ENCODE data around the gene ZDHHC22.

ZDHHC22 gene

DNA sequence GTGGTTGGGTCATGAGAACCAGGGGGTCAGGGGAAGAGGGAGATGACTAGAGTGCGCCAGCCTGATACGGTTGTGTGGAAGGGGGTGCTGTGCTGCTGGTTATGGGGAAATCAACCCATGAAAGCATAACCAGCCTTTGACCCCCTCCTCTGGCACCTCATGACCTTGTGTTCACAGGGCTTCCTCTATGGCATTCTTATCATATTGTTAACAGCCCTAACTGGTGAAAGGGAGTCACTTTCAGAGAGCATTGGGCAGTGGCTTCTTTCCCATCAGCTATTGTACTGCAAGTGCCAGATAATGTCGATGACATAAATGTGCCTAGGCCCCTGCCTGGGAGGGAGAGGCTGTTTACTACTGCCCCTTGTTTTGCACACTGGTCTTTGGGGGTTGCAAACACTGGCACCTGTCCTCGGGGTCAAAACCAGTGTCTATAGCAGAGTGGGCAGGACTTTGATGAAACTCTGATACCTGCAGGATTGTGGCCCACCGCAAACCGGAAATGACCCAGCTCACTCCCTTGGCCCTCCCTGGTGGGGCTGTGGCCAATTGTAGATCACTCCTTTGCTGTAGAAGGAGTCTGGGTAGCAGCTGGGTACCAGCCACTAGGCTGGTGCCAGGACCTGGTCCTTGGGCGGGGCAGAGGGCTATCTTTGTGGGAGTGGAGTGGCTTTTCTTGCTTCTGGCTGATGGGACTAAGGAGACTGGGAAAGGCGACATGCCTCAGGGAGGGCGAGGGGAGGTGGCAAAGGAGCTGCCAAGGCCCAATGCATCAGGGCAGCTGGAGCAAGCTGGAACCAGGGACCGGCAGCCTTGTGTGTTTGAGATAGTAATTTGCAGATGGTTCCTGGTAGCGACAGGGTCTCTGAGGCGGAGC lies 39.4 kb upstream of the ZDHHC22 start:
- Histone ChIP-seq H3K4me3 (ENCODE audit: insufficient read depth, low read length, poor library complexity, severe bottlenecking) (peak overlapping the region; percentile 35), H3K9ac (ENCODE audit: low read length) (peak overlapping the region; percentile 3; the same call in 1 of the 2 replicates), H2AFZ (ENCODE audit: low read depth, low read length, severe bottlenecking) (peak overlapping the region; percentile 85), H3K36me3 (ENCODE audit: low read length) (no peaks in the 10 kb centered on the region), H3K4me2 (ENCODE audit: low read depth, low read length, poor library complexity, severe bottlenecking) (peak overlapping the region; percentile 67), H3K9me3 (ENCODE audit: insufficient read depth, low read length) (no peaks in the 10 kb centered on the region), H3F3A (ENCODE audit: insufficient read depth) (no peaks in the 10 kb centered on the region), H3K9me2 (replicated peaks; ENCODE audit: insufficient read depth, low read length) (no peaks in the 10 kb centered on the region), H3K27me3 (ENCODE audit: low read length) (no peaks in the 10 kb centered on the region), H3K27ac (ENCODE audit: low read depth, low read length) (no peak overlapping the region), H4K20me1 (ENCODE audit: low read depth, low read length) (no peaks in the 10 kb centered on the region), H3K79me2 (ENCODE audit: insufficient read depth, low read length) (no peaks in the 10 kb centered on the region)
- TF ChIP-seq, protein P1, sequence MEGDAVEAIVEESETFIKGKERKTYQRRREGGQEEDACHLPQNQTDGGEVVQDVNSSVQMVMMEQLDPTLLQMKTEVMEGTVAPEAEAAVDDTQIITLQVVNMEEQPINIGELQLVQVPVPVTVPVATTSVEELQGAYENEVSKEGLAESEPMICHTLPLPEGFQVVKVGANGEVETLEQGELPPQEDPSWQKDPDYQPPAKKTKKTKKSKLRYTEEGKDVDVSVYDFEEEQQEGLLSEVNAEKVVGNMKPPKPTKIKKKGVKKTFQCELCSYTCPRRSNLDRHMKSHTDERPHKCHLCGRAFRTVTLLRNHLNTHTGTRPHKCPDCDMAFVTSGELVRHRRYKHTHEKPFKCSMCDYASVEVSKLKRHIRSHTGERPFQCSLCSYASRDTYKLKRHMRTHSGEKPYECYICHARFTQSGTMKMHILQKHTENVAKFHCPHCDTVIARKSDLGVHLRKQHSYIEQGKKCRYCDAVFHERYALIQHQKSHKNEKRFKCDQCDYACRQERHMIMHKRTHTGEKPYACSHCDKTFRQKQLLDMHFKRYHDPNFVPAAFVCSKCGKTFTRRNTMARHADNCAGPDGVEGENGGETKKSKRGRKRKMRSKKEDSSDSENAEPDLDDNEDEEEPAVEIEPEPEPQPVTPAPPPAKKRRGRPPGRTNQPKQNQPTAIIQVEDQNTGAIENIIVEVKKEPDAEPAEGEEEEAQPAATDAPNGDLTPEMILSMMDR (IDR thresholded peaks at IDR 0.05; ENCODE audit: insufficient read depth, low read length, poor library complexity, severe bottlenecking), result no peak
- TF ChIP-seq EZH2phosphoT487 (conservative IDR thresholded peaks at IDR 0.05; ENCODE audit: low read length), result no peak

DNA sequence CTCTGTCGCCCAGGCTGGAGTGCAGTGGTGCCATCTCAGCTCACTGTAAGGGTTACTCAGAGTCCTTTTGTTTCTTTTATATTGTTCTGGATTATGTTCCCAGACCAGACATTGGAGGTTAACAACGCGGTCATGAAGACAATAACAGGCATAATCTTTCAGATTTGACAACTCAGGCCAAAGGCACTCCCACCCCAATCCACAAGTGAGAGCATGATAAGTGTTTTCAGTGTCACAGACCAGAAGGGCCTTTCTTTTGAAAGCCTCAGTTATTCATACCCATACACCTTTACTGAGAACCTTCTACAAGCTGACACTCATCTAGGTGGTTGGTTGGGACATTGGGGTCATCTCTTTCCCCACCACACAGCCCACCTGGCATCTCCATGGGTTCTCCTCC lies 37.1 kb upstream of the ZDHHC22 start:
- Histone ChIP-seq H3K9ac (ENCODE audit: low read length) (no peak overlapping the region), H4K20me1 (ENCODE audit: low read depth, low read length) (no peaks in the 10 kb centered on the region), H3K27me3 (ENCODE audit: low read length) (no peaks in the 10 kb centered on the region), H3K36me3 (ENCODE audit: low read length) (no peaks in the 10 kb centered on the region), H3K4me3 (ENCODE audit: insufficient read depth, low read length, poor library complexity, severe bottlenecking) (no peak overlapping the region), H3K79me2 (ENCODE audit: insufficient read depth, low read length) (no peaks in the 10 kb centered on the region), H3K9me3 (ENCODE audit: insufficient read depth, low read length) (no peaks in the 10 kb centered on the region), H3K9me2 (replicated peaks; ENCODE audit: insufficient read depth, low read length) (no peaks in the 10 kb centered on the region), H2AFZ (ENCODE audit: low read depth, low read length, severe bottlenecking) (no peak overlapping the region), H3K27ac (ENCODE audit: low read depth, low read length) (no peak overlapping the region), H3K4me2 (ENCODE audit: low read depth, low read length, poor library complexity, severe bottlenecking) (no peak overlapping the region), H3F3A (ENCODE audit: insufficient read depth) (no peaks in the 10 kb centered on the region)
- TF ChIP-seq, protein P1 (IDR thresholded peaks at IDR 0.05; ENCODE audit: insufficient read depth, low read length, poor library complexity, severe bottlenecking), result no peak
- TF ChIP-seq EZH2phosphoT487 (conservative IDR thresholded peaks at IDR 0.05; ENCODE audit: low read length), result no peak

DNA sequence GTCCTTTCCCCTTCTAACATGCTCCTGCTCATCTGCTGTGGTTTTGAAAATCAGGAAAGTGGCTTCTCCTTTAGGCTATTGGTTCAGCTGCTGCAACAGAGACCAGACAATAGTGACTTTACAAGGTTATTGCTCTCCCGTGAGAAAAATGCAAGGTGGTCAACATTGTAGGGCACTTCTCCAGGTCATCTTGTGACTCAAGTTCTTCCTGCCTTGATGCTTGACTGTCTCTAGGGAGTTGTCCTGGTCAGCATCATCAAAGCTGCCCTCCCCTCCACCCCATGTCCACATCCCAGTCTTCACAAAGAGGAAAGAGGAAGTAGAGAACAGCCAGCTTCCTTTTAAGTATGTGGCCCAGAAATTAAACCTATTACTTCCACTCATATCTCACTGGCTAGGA lies 36.1 kb upstream of the ZDHHC22 start:
- H3K9me2 ChIP-seq (replicated peaks; ENCODE audit: insufficient read depth, low read length), result no peaks in the 10 kb centered on the region
- H3K79me2 ChIP-seq (ENCODE audit: insufficient read depth, low read length), result no peaks in the 10 kb centered on the region
- H3F3A ChIP-seq (ENCODE audit: insufficient read depth), result no peaks in the 10 kb centered on the region
- no peaks in the 10 kb centered on the region for H3K27me3 ChIP-seq (ENCODE audit: low read length)
- no peak overlapping the region for H3K9ac ChIP-seq (ENCODE audit: low read length)
- H4K20me1 ChIP-seq (ENCODE audit: low read depth, low read length), result no peaks in the 10 kb centered on the region
- H3K27ac ChIP-seq (ENCODE audit: low read depth, low read length), result no peak overlapping the region
- H3K9me3 ChIP-seq (ENCODE audit: insufficient read depth, low read length), result no peaks in the 10 kb centered on the region
- H3K4me2 ChIP-seq (ENCODE audit: low read depth, low read length, poor library complexity, severe bottlenecking), result no peak overlapping the region
- no peak overlapping the region for H3K4me3 ChIP-seq (ENCODE audit: insufficient read depth, low read length, poor library complexity, severe bottlenecking)
- no peak overlapping the region for H2AFZ ChIP-seq (ENCODE audit: low read depth, low read length, severe bottlenecking)
- TF ChIP-seq, protein P1 (IDR thresholded peaks at IDR 0.05; ENCODE audit: insufficient read depth, low read length, poor library complexity, severe bottlenecking), result no peak
- TF ChIP-seq EZH2phosphoT487 (conservative IDR thresholded peaks at IDR 0.05; ENCODE audit: low read length), result no peak
- no peaks in the 10 kb centered on the region for H3K36me3 ChIP-seq (ENCODE audit: low read length)
